HepG2 (cell line): Measurements from ENCODE around the gene NOP9. TPM values are rescaled to one million over a fixed set of nuclear protein-coding genes. Genes with fewer than 3 reads are reported as not detected.

ENCODE experiments used
- ATAC-seq: fragments of 200-7000 bp; cut with Tn5 transposase; 3 replicates; pipeline ENCODE4 v1.9.1; 2020; ENCODE audit warnings: mild to moderate bottlenecking, moderate library complexity
- BruUV-seq: library from RNA; stranded (reverse); fragments of 400-500 nt; replicated peaks from 2 replicates; lab custom pipeline; 2021; lab: Mats Ljungman, UMichigan
- CTCF ChIA-PET: fragments of 300-600 bp; formaldehyde crosslinking; extraction: SDS; loops from one replicate; lab custom pipeline; 2021; ENCODE audit warnings: low total read pairs, inconsistent platforms, low intra/inter-chr PET ratio; lab: Yijun Ruan, JAX
- POLR2A ChIA-PET: fragments of 350-600 bp; sonication (Branson Sonifier 250); formaldehyde crosslinking; loops from one replicate; lab custom pipeline; 2020; ENCODE audit warnings: antibody characterized with exemption, inconsistent platforms; lab: Yijun Ruan, JAX
- DNase-seq: peaks from one replicate; pipeline ENCODE4 v3.0.0-alpha.2; 2015; ENCODE audit warnings: low spot score
- FAIRE-seq: peaks from 3 replicates; lab custom pipeline; 2011; peaks lifted over from hg19 to GRCh38; lab: Jason Lieb, UNC
- H2AFZ ChIP-seq: one replicate; pipeline ENCODE4 v1.6.1; 2011; ENCODE audit warnings: low read length, inconsistent platforms
- H3K27ac ChIP-seq: fragments of 300-600 bp; 3 replicates; pipeline ENCODE4 v1.8.0; 2011; ENCODE audit warnings: mixed run types, mild to moderate bottlenecking, mixed read lengths, low read length, inconsistent platforms; ENCODE audit not compliant: insufficient read depth; ENCODE audit errors: extremely low read length
- H3K27me3 ChIP-seq, 2 experiments: fragments of 200-600 bp in 1 of 2; 2 replicates in 1 of 2; 3 replicates in 1 of 2; pipeline versions ENCODE4 v1.6.0 to v1.8.0; 2011; ENCODE audit warnings: low read length in 2 of 2, mild to moderate bottlenecking in 2 of 2, moderate library complexity in 2 of 2, inconsistent platforms in 1 of 2; ENCODE audit not compliant: insufficient read depth in 2 of 2, control insufficient read depth in 1 of 2
- H3K36me3 ChIP-seq, 2 experiments: fragments of 200-600 bp in 1 of 2; replicated peaks in 1 of 2; 2 replicates in 1 of 2; 3 replicates in 1 of 2; pipeline versions ENCODE4 v1.5.1 to v1.8.0; 2011; ENCODE audit warnings: low read length in 2 of 2, inconsistent platforms in 1 of 2; ENCODE audit not compliant: insufficient read depth in 2 of 2, control insufficient read depth in 1 of 2
- H3K4me1 ChIP-seq: 2 replicates; pipeline ENCODE4 v1.5.1; 2012; ENCODE audit warnings: low read length, inconsistent platforms; ENCODE audit not compliant: insufficient read depth
- H3K4me2 ChIP-seq: 2 replicates; pipeline ENCODE4 v1.6.0; 2011; ENCODE audit warnings: low read depth, low read length, inconsistent platforms
- H3K4me3 ChIP-seq, 3 experiments: fragments of 200-600 bp in 1 of 3; sonication (generic), shearing (Covaris generic) in 1 of 3; replicated peaks in 1 of 3; 2 replicates each; pipeline ENCODE4 v1.5.1; 2011 to 2016; ENCODE audit warnings: low read length in 3 of 3, inconsistent platforms in 2 of 3, low read depth in 2 of 3, mild to moderate bottlenecking in 2 of 3, control low read depth in 1 of 3, mixed read lengths in 1 of 3; ENCODE audit not compliant: insufficient read depth in 1 of 3
- H3K79me2 ChIP-seq: one replicate; pipeline ENCODE4 v1.6.1; 2011; ENCODE audit warnings: low read length, inconsistent platforms; ENCODE audit not compliant: insufficient read depth
- H3K9ac ChIP-seq: 2 replicates; pipeline ENCODE4 v1.6.0; 2011; ENCODE audit warnings: mild to moderate bottlenecking, low read depth, low read length, inconsistent platforms; ENCODE audit not compliant: insufficient read depth
- H3K9me3 ChIP-seq: 2 replicates; pipeline ENCODE4 v1.5.1; 2012; ENCODE audit warnings: mild to moderate bottlenecking, low read length
- H4K20me1 ChIP-seq: 2 replicates; pipeline ENCODE4 v1.6.0; 2011; ENCODE audit warnings: inconsistent platforms, mild to moderate bottlenecking, low read length, moderate library complexity; ENCODE audit not compliant: insufficient read depth
- BCL6 ChIP-seq: IDR thresholded peaks from 2 replicates; pipeline ENCODE4 v1.6.1; 2016; ENCODE audit warnings: missing genetic modification reagents, missing compliant biosample characterization
- BHLHE40 ChIP-seq: IDR thresholded peaks from 2 replicates; pipeline ENCODE4 v1.6.1; 2011; ENCODE audit warnings: low read length, improper control_type of control experiment
- BRF2 ChIP-seq: sonication (generic); formaldehyde crosslinking; IDR thresholded peaks from 2 replicates; pipeline ENCODE4 v1.8.1; 2022; ENCODE audit warnings: mild to moderate bottlenecking, missing genetic modification reagents
- CENPBD1 ChIP-seq: sonication (generic); formaldehyde crosslinking; IDR thresholded peaks from 2 replicates; pipeline ENCODE4 v1.8.0; 2022; ENCODE audit warnings: missing genetic modification reagents, low read depth, mild to moderate bottlenecking, borderline replicate concordance
- ETS1 ChIP-seq: sonication (generic); formaldehyde crosslinking; IDR thresholded peaks from 2 replicates; pipeline ENCODE4 v1.4.0; 2020; ENCODE audit warnings: missing genetic modification reagents
- IKZF1 ChIP-seq: fragments of 450-650 bp; IDR thresholded peaks from 2 replicates; pipeline ENCODE4 v1.7.1; 2016
- JUN ChIP-seq: sonication (generic); formaldehyde crosslinking; IDR thresholded peaks from 2 replicates; pipeline ENCODE4 v1.4.0; 2020; ENCODE audit warnings: mild to moderate bottlenecking, missing genetic modification reagents
- MEIS2 ChIP-seq: sonication (generic); formaldehyde crosslinking; IDR thresholded peaks from 2 replicates; pipeline ENCODE4 v1.9.0; 2021; ENCODE audit warnings: mild to moderate bottlenecking, missing genetic modification reagents
- MIER3 ChIP-seq: IDR thresholded peaks from 2 replicates; pipeline ENCODE4 v1.6.1; 2016; ENCODE audit warnings: missing compliant biosample characterization, borderline replicate concordance
- SP1 ChIP-seq, 2 experiments: fragments of 450-650 bp in 1 of 2; sonication (generic) in 1 of 2; formaldehyde crosslinking in 1 of 2; IDR thresholded peaks; 2 replicates each; pipeline versions ENCODE4 v1.4.0 to v1.6.1; 2016 to 2020; ENCODE audit warnings: missing genetic modification reagents in 1 of 2
- TRIM24 ChIP-seq: sonication (generic); formaldehyde crosslinking; IDR thresholded peaks from 2 replicates; pipeline ENCODE4 v1.8.0; 2022; ENCODE audit warnings: mild to moderate bottlenecking, missing genetic modification reagents
- UBTF ChIP-seq: sonication (generic); formaldehyde crosslinking; IDR thresholded peaks from 2 replicates; pipeline ENCODE4 v1.4.0; 2020; ENCODE audit warnings: mild to moderate bottlenecking, missing genetic modification reagents
- ZNF878 ChIP-seq: sonication (generic); formaldehyde crosslinking; IDR thresholded peaks from 2 replicates; pipeline ENCODE4 v1.8.1; 2023; ENCODE audit warnings: mild to moderate bottlenecking, missing genetic modification reagents, moderate library complexity
- ZNF891 ChIP-seq: sonication (generic); formaldehyde crosslinking; IDR thresholded peaks from 2 replicates; pipeline ENCODE4 v1.5.0; 2020; ENCODE audit warnings: mild to moderate bottlenecking, missing genetic modification reagents
- ZSCAN21 ChIP-seq: sonication (generic); formaldehyde crosslinking; IDR thresholded peaks from 2 replicates; pipeline ENCODE4 v1.8.0; 2022; ENCODE audit warnings: mild to moderate bottlenecking, missing genetic modification reagents, moderate library complexity, borderline replicate concordance
- WGBS: methylation state at CpG from one replicate; pipeline ENCODE4 v1.1.6; 2017; ENCODE audit warnings: low lambda C conversion rate; 5-methylcytosine and 5-hydroxymethylcytosine counted together
- in situ Hi-C: cut with HindIII; loops from 2 replicates; pipeline ENCODE4 v1.10.0; 2017; ENCODE audit warnings: low pct_unique_long_range_greater_than_20kb; ENCODE audit not compliant: extremely low pct_ligation_motif_present
- intact Hi-C: fragments of 100-400 bp; cut with micrococcal nuclease; formaldehyde crosslinking; loops from one replicate; pipeline ENCODE4 v1.10.0; 2022; ENCODE audit not compliant: unreplicated experiment
- polyA plus RNA-seq, 8 experiments: library from polyadenylated mRNA; depleted of rRNA in 3 of 8; stranded (reverse) in 7 of 8; unstranded in 1 of 8; fragments of >200 nt; fragmentation: Illumina TruSeq in 4 of 8; extraction: Trizol in 4 of 8; gene quantifications; 2 replicates each; pipeline versions ENCODE4 v1.2.1 to v1.2.3, GENCODE V29; 2011 to 2016; ENCODE audit warnings: low read depth in 4 of 8, missing spikeins in 1 of 8, mixed read lengths in 1 of 8; ENCODE audit not compliant: insufficient read depth in 1 of 8
- total RNA-seq, 5 experiments: library from RNA; depleted of rRNA; stranded (reverse); fragments of >200 nt; fragmentation: Illumina TruSeq; extraction: Trizol; gene quantifications; 2 replicates each; pipeline ENCODE4 v1.2.3, GENCODE V29; 2016; ENCODE audit warnings: low read depth in 1 of 5

Gene NOP9
- total and polyA plus RNA-seq, 2 of the 13 experiments (the other 11 are each of a cell fraction or from before 2014, with no cell fraction given): 24.5 to 61.6 TPM

GRCh38 chr14:24254630-24255392, 44.8 kb upstream of the NOP9 start:
- CTCF ChIA-PET: no interaction called here
- Histone ChIP-seq H3K27ac (no peak overlapping the region), H3K36me3 (peaks cover 0 to 1% of the 10 kb centered on the region in 2 experiments; a peak in 1 of 5 replicates), H3K27me3 (no peaks in the 10 kb centered on the region), H3K79me2 (no peaks in the 10 kb centered on the region), H3K4me1 (peaks cover 39% of the 10 kb centered on the region), H3K4me2 (no peak overlapping the region), H3K9me3 (no peaks in the 10 kb centered on the region), H3K4me3 (no peak overlapping the region), H3K9ac (no peak overlapping the region), H4K20me1 (no peaks in the 10 kb centered on the region), H2AFZ (no peak overlapping the region)
- in situ Hi-C loops (no loop called here), intact Hi-C loops (no loop called here)
- BruUV-seq: no TSS peak
- DNase-seq (no peak), FAIRE-seq (no peak), ATAC-seq (no peak)
- POLR2A ChIA-PET: interaction anchor here (1.7 to 13.2 kb wide), 3 partner anchors 12 to 59 kb away, joined by 4 to 254 read pairs (median 40); partner anchors contain the start of genes RABGGTA, TINF2 and TM9SF1
- 96% methylated on average over 19 of the region's 19 CpGs for WGBS
- TF ChIP-seq MEIS2 (CRISPR knock-in tag): no peak
- TF ChIP-seq ZNF878: no peak
- no peak for TF ChIP-seq BCL6 (CRISPR knock-in tag)
- TF ChIP-seq IKZF1: no peak
- peak; percentile 2; the same call in 1 of the 2 replicates for TF ChIP-seq UBTF (CRISPR knock-in tag)
- no peak for TF ChIP-seq ZSCAN21 (CRISPR knock-in tag)
- peak; percentile 41; the same call in 1 of the 2 replicates for TF ChIP-seq ZNF891 (CRISPR knock-in tag)
- no peak for TF ChIP-seq MIER3 (CRISPR knock-in tag)
- no peak for TF ChIP-seq TRIM24
- no peak for TF ChIP-seq BRF2 (CRISPR knock-in tag)
- no peak for TF ChIP-seq SP1 (IDR thresholded peaks at IDR 0.05)
- TF ChIP-seq SP1 (CRISPR knock-in tag; IDR thresholded peaks at IDR 0.05): no peak
- TF ChIP-seq ETS1 (CRISPR knock-in tag): no peak
- no peak for TF ChIP-seq BHLHE40
- no peak for TF ChIP-seq CENPBD1 (CRISPR knock-in tag)
- TF ChIP-seq JUN (CRISPR knock-in tag): no peak
